Activated CD4-positive, alpha-beta T cell treated with anti-CD3 and anti-CD28 coated beads, Interleukin-10, Interleukin-2, amounts not matched to agents 100 ng/mL and 50 ng/mL, durations not matched to agents 16 hours and 8 hours (primary cell): Measurements from ENCODE around the gene CUTA.
"Not testable (repeated sequence)": the region's sequence is repeated elsewhere in the genome, so short reads cannot be mapped to it uniquely, and the experiment has no call there.

Source experiments
- DNase-seq: peaks from one replicate; pipeline ENCODE4 v3.0.0-alpha.2; 2020

CUTA gene

DNA sequence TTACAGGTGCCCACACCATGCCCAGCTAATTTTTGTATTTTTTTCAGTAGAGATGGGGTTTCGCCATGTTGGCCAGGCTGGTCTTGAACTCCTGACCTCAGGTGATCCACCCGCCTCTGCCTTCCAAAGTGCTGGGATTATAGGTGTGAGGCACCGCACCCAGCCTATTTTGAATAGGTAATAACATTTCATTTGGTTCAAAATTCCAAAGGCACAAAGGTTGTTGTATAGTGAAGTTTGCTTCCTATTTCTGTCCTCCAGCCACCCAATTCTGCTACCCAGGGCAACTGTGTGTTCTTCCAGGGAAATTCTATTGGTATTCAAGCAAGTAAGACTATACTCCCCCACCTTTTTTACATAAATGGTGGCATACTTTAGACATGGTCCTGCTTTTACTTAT, 19.3 kb downstream of the CUTA start:
- not testable (repeated sequence) for DNase-seq

GRCh38 chr6:33397541-33397940, 20.4 kb downstream of the CUTA start:
- no peak for DNase-seq

GRCh38 chr6:33392979-33393378, 24.9 kb downstream of the CUTA start:
- DNase-seq: no peak

DNA sequence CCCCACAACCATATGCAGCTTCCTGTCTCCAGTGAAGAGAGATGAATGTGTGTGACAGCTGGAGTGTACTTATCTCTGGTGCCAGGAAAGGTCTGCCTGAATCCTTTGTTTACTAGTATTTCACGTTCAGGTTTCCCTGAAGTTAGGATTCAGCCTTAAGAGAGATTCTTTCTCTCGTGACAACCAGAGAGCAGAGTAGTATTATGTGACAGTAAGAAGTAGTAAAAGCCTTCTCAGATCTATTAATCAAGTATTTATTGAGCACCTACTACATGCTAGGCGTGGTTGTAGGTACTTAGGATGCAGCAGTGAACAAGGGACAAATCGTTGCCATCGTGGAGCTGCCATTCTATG, 25.3 kb downstream of the CUTA start:
- DNase-seq: no peak

GRCh38 chr6:33391922-33392594, 25.8 kb downstream of the CUTA start:
- peak; percentile 72 for DNase-seq

GRCh38 chr6:33391278-33391921, 26.5 kb downstream of the CUTA start, which contains the start of gene KIFC1:
Gene KIFC1 (plus strand): TSS chr6:33391823. CDS start chr6:33391986, 163 bp downstream.
- DNase-seq: peak; percentile 99

DNA sequence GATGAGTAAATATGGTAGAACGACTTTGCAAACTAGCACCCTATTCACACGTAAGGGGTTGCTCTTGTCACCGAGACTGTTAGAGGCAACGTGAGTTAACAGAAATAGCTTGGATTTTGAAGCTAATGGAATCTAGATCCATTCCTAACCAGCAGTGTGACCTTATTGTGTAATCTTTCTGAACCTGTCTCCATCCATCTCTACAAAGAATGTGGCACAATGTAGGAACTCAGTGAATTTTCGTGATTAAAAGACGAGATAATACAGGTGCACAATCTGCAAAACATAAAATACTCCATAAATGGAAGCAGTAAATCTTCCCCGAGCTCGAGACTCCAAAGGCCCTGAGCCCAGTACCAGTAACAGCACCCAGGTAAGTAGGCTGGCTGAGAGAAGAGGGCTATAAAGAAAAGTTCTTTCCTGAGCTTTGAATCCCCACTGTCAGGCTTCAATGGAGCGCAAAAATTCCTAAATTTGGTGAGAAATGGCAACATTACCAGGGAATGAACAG, 27.1 kb downstream of the CUTA start:
- DNase-seq: no peak

DNA sequence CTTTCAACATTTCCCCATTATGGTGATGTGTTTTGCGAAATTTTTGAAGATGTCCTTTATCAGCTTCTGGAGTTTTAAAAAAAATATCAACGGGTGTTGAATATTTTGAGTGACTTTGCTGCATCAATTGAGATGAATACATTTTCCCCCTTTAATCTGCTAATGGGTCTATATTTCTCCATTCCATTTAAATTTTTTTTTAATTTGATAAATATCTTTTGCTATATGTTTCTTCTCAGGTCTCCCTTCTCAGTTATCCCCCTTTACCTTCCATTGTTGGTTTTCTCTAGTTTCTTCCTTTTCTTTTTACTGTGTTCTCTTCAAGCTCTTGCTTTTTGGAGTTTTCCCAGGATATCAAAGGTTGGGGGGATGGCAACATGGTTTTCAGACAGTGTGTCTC, 27.7 kb downstream of the CUTA start:
- no peak for DNase-seq

DNA sequence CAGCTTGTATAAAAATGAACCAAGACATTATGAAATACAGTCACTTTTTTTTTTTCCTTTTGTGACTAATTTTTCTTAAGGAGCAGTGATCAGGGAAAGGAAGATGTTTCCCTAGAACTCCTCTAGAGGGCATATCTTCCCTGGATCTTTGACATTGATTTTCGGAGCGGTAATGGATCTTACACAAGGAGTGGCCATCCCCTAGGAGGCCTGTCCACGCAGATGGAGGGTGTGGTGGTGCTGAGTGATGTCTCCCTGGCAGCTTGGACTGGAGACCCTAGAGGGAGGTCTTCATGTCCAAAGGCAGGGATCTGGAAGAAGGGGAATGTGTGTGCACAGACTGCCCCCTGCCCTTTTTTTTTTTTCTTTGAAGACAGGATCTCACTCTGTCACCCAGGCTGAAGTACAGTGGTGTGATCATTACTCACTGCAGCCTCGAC, 33.3 kb downstream of the CUTA start:
- DNase-seq: no peak

- no peak for DNase-seq
Measured at GRCh38 chr6:33383427-33384185, 34.3 kb downstream of the CUTA start.

DNA sequence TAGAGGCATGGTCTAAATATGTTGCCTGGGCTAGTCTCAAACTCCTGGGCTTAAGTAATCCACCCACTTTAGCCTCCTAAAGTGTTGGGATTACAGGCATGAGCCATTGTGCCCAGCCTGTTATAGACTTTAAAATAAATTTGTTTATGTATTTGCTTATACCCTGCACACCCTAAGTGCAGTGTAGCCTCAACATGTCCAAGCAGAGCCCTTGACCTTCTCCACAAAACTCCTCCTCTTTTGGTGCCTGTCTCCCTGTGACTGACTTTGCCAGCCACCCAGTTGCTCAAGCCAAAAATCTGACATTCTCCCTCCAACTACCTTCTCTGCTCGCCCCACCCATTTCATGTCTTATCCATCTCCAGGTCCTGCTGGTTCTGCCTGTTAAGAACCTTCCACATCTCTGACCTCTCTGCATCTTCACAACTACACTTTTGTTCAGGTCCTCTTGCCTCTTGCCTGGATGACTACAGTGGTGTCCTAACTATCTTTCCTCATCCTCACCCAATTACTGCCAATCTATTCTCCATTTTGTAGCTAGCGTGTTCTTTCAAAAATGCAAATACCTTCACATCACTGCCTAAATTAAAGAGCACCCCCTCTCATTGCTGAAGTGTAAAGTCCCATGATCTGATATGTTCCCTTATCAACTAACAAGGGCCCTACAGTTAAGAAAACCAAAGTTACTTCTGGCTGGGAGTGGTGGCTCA, 37.5 kb downstream of the CUTA start:
- DNase-seq: no peak

DNA sequence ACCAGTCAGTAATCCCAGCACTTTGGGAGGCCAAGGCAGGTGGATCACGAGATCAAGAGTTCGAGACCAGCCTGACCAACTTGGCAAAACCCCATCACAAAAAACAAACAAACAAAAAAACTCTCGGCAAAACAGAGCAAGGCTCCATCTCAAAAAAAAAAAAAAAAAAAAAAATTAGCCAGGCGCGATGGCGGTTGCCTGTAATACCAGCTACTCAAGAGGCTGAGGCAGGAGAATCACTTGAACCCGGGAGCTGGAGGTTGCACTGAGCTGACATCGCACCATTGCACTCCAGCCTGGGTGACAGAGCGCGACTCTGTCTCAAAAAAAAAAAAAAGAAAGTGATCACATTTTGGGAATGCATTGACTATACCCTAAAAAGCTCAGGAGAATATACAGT, 38.7 kb downstream of the CUTA start:
- DNase-seq: not testable (repeated sequence)

DNA sequence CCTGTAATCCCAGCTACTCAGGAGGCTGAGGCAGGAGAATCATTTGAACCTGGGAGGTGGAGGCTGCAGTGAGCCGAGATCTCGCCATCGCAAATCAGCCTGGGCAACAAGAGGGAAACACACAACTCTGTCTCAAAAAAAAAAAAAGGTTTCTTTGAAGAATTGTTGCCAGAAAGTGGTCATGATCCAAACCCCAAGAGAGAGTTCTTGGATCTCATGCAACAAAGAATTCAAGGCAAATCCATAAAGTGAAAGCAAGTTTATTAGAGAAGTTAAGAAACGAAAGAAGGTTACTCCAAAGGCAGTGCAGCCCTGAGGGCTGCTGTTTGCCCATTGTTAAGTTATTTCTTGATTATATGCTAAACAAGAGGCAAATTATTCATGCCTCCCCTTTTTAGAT, 40.7 kb downstream of the CUTA start:
- no peak for DNase-seq

- no peak for DNase-seq
Measured at GRCh38 chr6:33375143-33375671, 42.7 kb downstream of the CUTA start.

DNA sequence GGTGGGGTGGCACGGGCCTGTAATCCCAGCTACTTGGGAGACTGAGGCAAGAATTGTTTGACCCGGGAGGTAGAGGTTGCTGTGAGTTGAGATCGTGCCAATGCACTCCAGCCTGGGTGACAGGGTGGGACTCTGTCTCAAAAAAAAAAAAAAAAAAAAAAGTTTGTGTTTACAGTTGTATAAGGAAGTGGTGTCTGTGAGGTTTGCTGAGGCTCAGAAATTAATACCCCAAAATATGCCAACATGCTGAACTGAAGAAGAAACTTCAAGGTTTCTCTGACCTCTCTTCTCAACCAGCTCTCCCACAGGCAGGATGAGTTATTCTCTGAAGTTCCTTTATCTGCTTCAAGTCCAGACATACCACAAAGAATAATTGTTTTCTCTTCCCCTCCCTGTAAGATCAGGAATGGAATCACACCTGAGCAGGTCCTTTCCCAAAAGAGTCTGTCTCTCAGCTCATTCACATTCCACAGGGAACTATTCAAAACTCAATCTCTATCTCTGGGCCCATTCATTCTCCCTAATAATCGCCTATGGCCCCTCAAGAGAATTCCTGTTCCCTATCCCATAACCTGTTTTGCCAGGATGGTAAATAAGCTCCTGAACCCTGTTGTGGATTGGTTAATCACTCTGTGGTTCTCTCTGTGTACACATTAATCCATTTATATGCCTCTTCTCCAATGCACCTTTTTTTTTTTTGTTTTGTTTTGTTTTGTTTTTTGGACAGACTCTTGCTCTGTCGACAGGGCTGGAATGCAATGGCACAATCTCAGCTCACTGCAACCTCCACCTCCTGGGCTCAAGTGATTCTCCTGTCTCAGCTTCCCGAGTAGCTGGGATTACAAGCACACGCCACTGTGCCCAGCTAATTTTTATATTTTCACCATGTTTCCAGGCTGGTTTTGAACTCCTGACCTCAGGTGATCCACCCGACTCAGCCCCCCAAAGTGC, 43.7 kb downstream of the CUTA start:
- DNase-seq: no peak

- no peak for DNase-seq
Measured at GRCh38 chr6:33372526-33373123, 45.3 kb downstream of the CUTA start.

- DNase-seq: not testable (repeated sequence)
Measured at GRCh38 chr6:33371901-33372300, 46.0 kb downstream of the CUTA start.

GRCh38 chr6:33367715-33368025, 50.2 kb downstream of the CUTA start:
- not testable (repeated sequence) for DNase-seq

- no peak for DNase-seq
Measured at GRCh38 chr6:33367009-33367714, 50.7 kb downstream of the CUTA start.
